PC-9 (cell line): ENCODE results near the gene FBN3. TPM values are rescaled to one million over a fixed set of nuclear protein-coding genes. Genes with fewer than 3 reads are reported as not detected.

Source experiments
- BruUV-seq: library from RNA; stranded (reverse); fragments of 400-500 nt; replicated peaks from 2 replicates; lab custom pipeline; 2021; lab: Mats Ljungman, UMichigan
- CTCF ChIA-PET: fragments of 300-600 bp; sonication (Branson Sonifier 250); formaldehyde crosslinking; loops from one replicate; lab custom pipeline; 2022; ENCODE audit warnings: antibody characterized with exemption; lab: Charles Lee
- POLR2A ChIA-PET: fragments of 300-600 bp; sonication (Branson Sonifier 250); formaldehyde crosslinking; loops from one replicate; lab custom pipeline; 2022; ENCODE audit warnings: antibody characterized with exemption; ENCODE audit not compliant: unreplicated experiment; lab: Charles Lee
- DNase-seq, 2 experiments: peaks; one replicate each; pipeline versions ENCODE4 v3.0.0 to v3.0.0-alpha.2; 2015 to 2022; ENCODE audit warnings: mixed read lengths in 1 of 2
- H2AFZ ChIP-seq: fragments of 200-600 bp; sonication (generic); 2 replicates; pipeline ENCODE4 v1.8.1; 2017; ENCODE audit warnings: antibody characterized with exemption
- H3F3A ChIP-seq: fragments of 200-600 bp; sonication (generic); 2 replicates; pipeline ENCODE4 v1.8.1; 2017; ENCODE audit warnings: antibody characterized with exemption, mild to moderate bottlenecking, low read depth; ENCODE audit not compliant: insufficient read depth
- H3K27ac ChIP-seq: fragments of 200-600 bp; sonication (generic); 2 replicates; pipeline ENCODE4 v1.6.1; 2016; ENCODE audit warnings: mixed run types
- H3K27me3 ChIP-seq: fragments of 200-600 bp; sonication (generic); 2 replicates; pipeline ENCODE4 v1.6.1; 2016; ENCODE audit warnings: low read depth, mixed run types; ENCODE audit not compliant: insufficient read depth
- H3K36me3 ChIP-seq: fragments of 200-600 bp; sonication (generic); 2 replicates; pipeline ENCODE4 v1.6.1; 2016; ENCODE audit warnings: low read depth, mixed run types
- H3K4me1 ChIP-seq: fragments of 200-600 bp; sonication (generic); replicated peaks from 2 replicates; pipeline ENCODE4 v1.6.1; 2016; ENCODE audit warnings: mixed run types; ENCODE audit not compliant: insufficient read depth
- H3K4me2 ChIP-seq: fragments of 200-600 bp; sonication (generic); 2 replicates; pipeline ENCODE4 v1.6.1; 2017; ENCODE audit warnings: mixed run types
- H3K4me3 ChIP-seq: fragments of 200-600 bp; sonication (generic); 2 replicates; pipeline ENCODE4 v1.6.1; 2016; ENCODE audit warnings: mixed run types
- H3K79me2 ChIP-seq: fragments of 200-600 bp; sonication (generic); 2 replicates; pipeline ENCODE4 v1.6.1; 2017; ENCODE audit warnings: low read depth, mixed run types
- H3K9me2 ChIP-seq: fragments of 200-600 bp; sonication (generic); 2 replicates; pipeline ENCODE4 v1.8.1; 2017; ENCODE audit warnings: mild to moderate bottlenecking; ENCODE audit not compliant: insufficient read depth
- H3K9me3 ChIP-seq: fragments of 200-600 bp; sonication (generic); 2 replicates; pipeline ENCODE4 v1.8.1; 2016; ENCODE audit warnings: low read depth; ENCODE audit not compliant: insufficient read depth
- H4K20me1 ChIP-seq: fragments of 200-600 bp; sonication (generic); 2 replicates; pipeline ENCODE4 v1.8.1; 2017; ENCODE audit not compliant: insufficient read depth
- CTCF ChIP-seq: fragments of 200-600 bp; sonication (generic); conservative IDR thresholded peaks from 2 replicates; pipeline ENCODE4 v1.6.1; 2017; ENCODE audit warnings: mixed run types, antibody characterized with exemption, mild to moderate bottlenecking, moderate library complexity
- EZH2 ChIP-seq: fragments of 200-600 bp; sonication (generic); IDR thresholded peaks from 2 replicates; pipeline ENCODE4 v1.8.0; 2017; ENCODE audit warnings: antibody characterized with exemption, low read depth
- intact Hi-C: fragments of 100-400 bp; cut with micrococcal nuclease; formaldehyde crosslinking; loops from one replicate; pipeline ENCODE4 v1.10.0; 2022; ENCODE audit not compliant: unreplicated experiment
- total RNA-seq: library from RNA; stranded (reverse); gene quantifications from 2 replicates; pipeline ENCODE4 v1.2.3, GENCODE V29; 2021

Gene FBN3
- total RNA-seq, 1 experiment from 2014 or later: not detected

GRCh38 chr19:8192221-8192820 is 42.9 kb upstream of the FBN3 start:
- H3F3A ChIP-seq: peaks cover 1% of the 10 kb centered on the region; the same call in 1 of the 2 replicates
- TF ChIP-seq EZH2 (no peak), CTCF (no peak)
- H2AFZ ChIP-seq: no peak overlapping the region
- no peak overlapping the region for H3K27ac ChIP-seq
- no TSS peak for BruUV-seq
- no peaks in the 10 kb centered on the region for H3K36me3 ChIP-seq
- no peaks in the 10 kb centered on the region for H4K20me1 ChIP-seq
- no peak overlapping the region for H3K4me3 ChIP-seq
- CTCF ChIA-PET: no interaction called here
- intact Hi-C loops: no loop called here
- no peaks in the 10 kb centered on the region for H3K9me3 ChIP-seq
- no peaks in the 10 kb centered on the region for H3K79me2 ChIP-seq
- POLR2A ChIA-PET: no interaction called here
- no peak for DNase-seq
- no peaks in the 10 kb centered on the region for H3K4me1 ChIP-seq
- no peaks in the 10 kb centered on the region for H3K9me2 ChIP-seq
- no peaks in the 10 kb centered on the region for H3K27me3 ChIP-seq
- H3K4me2 ChIP-seq: no peak overlapping the region

- ChIA-PET POLR2A (no interaction called here), CTCF (no interaction called here)
- no peak for TF ChIP-seq EZH2
- no peak for TF ChIP-seq CTCF
- DNase-seq: peak in 1 of 2 experiments; percentile 76
- Histone ChIP-seq H3F3A (peaks cover 6% of the 10 kb centered on the region; the same call in 1 of the 2 replicates), H3K79me2 (no peaks in the 10 kb centered on the region), H3K9me3 (no peaks in the 10 kb centered on the region), H3K4me3 (no peak overlapping the region), H2AFZ (no peak overlapping the region), H3K4me2 (no peak overlapping the region), H4K20me1 (no peaks in the 10 kb centered on the region), H3K36me3 (no peaks in the 10 kb centered on the region), H3K27ac (no peak overlapping the region), H3K9me2 (no peaks in the 10 kb centered on the region), H3K27me3 (no peaks in the 10 kb centered on the region), H3K4me1 (0 out of 2 replicates have a peak, but pooled peaks cover 11% of the 10 kb centered on the region)
- BruUV-seq: no TSS peak
- intact Hi-C loops: no loop called here
These were observed 36.1 kb upstream of the FBN3 start for GRCh38 chr19:8185343-8186068.

- H3K27ac ChIP-seq: no peak overlapping the region
- intact Hi-C loops: no loop called here
- TF ChIP-seq EZH2 (no peak), CTCF (no peak)
- ChIA-PET POLR2A (interaction anchor here (0.5 kb wide), 1 partner anchor 139 kb away, joined by 16 read pairs; no protein-coding TSS in a partner anchor), CTCF (no interaction called here)
- H4K20me1 ChIP-seq: no peaks in the 10 kb centered on the region
- H3K4me1 ChIP-seq: 0 out of 2 replicates have a peak, but pooled peaks cover 11% of the 10 kb centered on the region
- no peaks in the 10 kb centered on the region for H3K27me3 ChIP-seq
- H3K4me2 ChIP-seq: no peak overlapping the region
- H3K4me3 ChIP-seq: no peak overlapping the region
- H3K9me3 ChIP-seq: no peaks in the 10 kb centered on the region
- no peak overlapping the region for H2AFZ ChIP-seq
- H3K79me2 ChIP-seq: no peaks in the 10 kb centered on the region
- no peaks in the 10 kb centered on the region for H3K36me3 ChIP-seq
- DNase-seq: no peak
- H3K9me2 ChIP-seq: no peaks in the 10 kb centered on the region
- peaks cover 6% of the 10 kb centered on the region; the same call in 1 of the 2 replicates for H3F3A ChIP-seq
- no TSS peak for BruUV-seq
These were observed 34.9 kb upstream of the FBN3 start for GRCh38 chr19:8184274-8184673.
